ENCODE data around the gene ETV5.

ETV5 gene

GRCh38 chr3:186003610-186004009 is 105.3 kb downstream of the ETV5 start:
- no peak overlapping the region for H3K4me3 ChIP-seq (ENCODE audit: low read depth, low read length)
- H2AFZ ChIP-seq: no peak overlapping the region
- no peaks in the 10 kb centered on the region for H3K4me1 ChIP-seq
- no peak overlapping the region for H3K9ac ChIP-seq
- H3K36me3 ChIP-seq (ENCODE audit: control insufficient read depth, insufficient read depth, low read length): no peaks in the 10 kb centered on the region
- H3K9me3 ChIP-seq (ENCODE audit: control insufficient read depth, low read length): no peaks in the 10 kb centered on the region
- H3K79me2 ChIP-seq: no peaks in the 10 kb centered on the region
- H3K27me3 ChIP-seq (ENCODE audit: control insufficient read depth, insufficient read depth, low read length): no peaks in the 10 kb centered on the region
- no peak overlapping the region for H3K4me2 ChIP-seq (ENCODE audit: low read length)
- no peak for TF ChIP-seq CTCF (IDR thresholded peaks at IDR 0.05)
- H3K27ac ChIP-seq: no peak overlapping the region

- Histone ChIP-seq H3K9me3 (ENCODE audit: control insufficient read depth, low read length) (no peaks in the 10 kb centered on the region), H3K36me3 (ENCODE audit: control insufficient read depth, insufficient read depth, low read length) (no peaks in the 10 kb centered on the region), H3K9ac (no peak overlapping the region), H3K79me2 (no peaks in the 10 kb centered on the region), H3K4me1 (no peaks in the 10 kb centered on the region), H3K27me3 (ENCODE audit: control insufficient read depth, insufficient read depth, low read length) (no peaks in the 10 kb centered on the region), H3K27ac (no peak overlapping the region), H2AFZ (no peak overlapping the region), H3K4me3 (ENCODE audit: low read depth, low read length) (no peak overlapping the region), H3K4me2 (ENCODE audit: low read length) (no peak overlapping the region)
- peak; percentile 8 for TF ChIP-seq CTCF (IDR thresholded peaks at IDR 0.05)
These were observed 105.9 kb downstream of the ETV5 start for GRCh38 chr3:186002884-186003472.

GRCh38 chr3:186001842-186002241 is 107.0 kb downstream of the ETV5 start:
- Histone ChIP-seq H3K27me3 (ENCODE audit: control insufficient read depth, insufficient read depth, low read length) (no peaks in the 10 kb centered on the region), H3K9ac (no peak overlapping the region), H3K79me2 (no peaks in the 10 kb centered on the region), H3K9me3 (ENCODE audit: control insufficient read depth, low read length) (no peaks in the 10 kb centered on the region), H3K4me1 (no peaks in the 10 kb centered on the region), H2AFZ (no peak overlapping the region), H3K27ac (no peak overlapping the region), H3K4me3 (ENCODE audit: low read depth, low read length) (no peak overlapping the region), H3K36me3 (ENCODE audit: control insufficient read depth, insufficient read depth, low read length) (no peaks in the 10 kb centered on the region), H3K4me2 (ENCODE audit: low read length) (no peak overlapping the region)
- no peak for TF ChIP-seq CTCF (IDR thresholded peaks at IDR 0.05)

GRCh38 chr3:185999221-185999620 is 109.7 kb downstream of the ETV5 start:
- H3K27ac ChIP-seq: no peak overlapping the region
- H3K79me2 ChIP-seq: no peaks in the 10 kb centered on the region
- H3K4me1 ChIP-seq: no peaks in the 10 kb centered on the region
- H3K36me3 ChIP-seq (ENCODE audit: control insufficient read depth, insufficient read depth, low read length): no peaks in the 10 kb centered on the region
- no peak overlapping the region for H3K4me3 ChIP-seq (ENCODE audit: low read depth, low read length)
- H3K9me3 ChIP-seq (ENCODE audit: control insufficient read depth, low read length): no peaks in the 10 kb centered on the region
- H3K9ac ChIP-seq: no peak overlapping the region
- H3K4me2 ChIP-seq (ENCODE audit: low read length): no peak overlapping the region
- no peak overlapping the region for H2AFZ ChIP-seq
- no peak for TF ChIP-seq CTCF (IDR thresholded peaks at IDR 0.05)
- H3K27me3 ChIP-seq (ENCODE audit: control insufficient read depth, insufficient read depth, low read length): no peaks in the 10 kb centered on the region

GRCh38 chr3:185998136-185998535 is 110.8 kb downstream of the ETV5 start:
- Histone ChIP-seq H3K9me3 (ENCODE audit: control insufficient read depth, low read length) (no peaks in the 10 kb centered on the region), H3K4me3 (ENCODE audit: low read depth, low read length) (no peak overlapping the region), H3K4me2 (ENCODE audit: low read length) (no peak overlapping the region), H3K4me1 (peaks cover 6% of the 10 kb centered on the region), H3K9ac (no peak overlapping the region), H3K27me3 (ENCODE audit: control insufficient read depth, insufficient read depth, low read length) (no peaks in the 10 kb centered on the region), H3K27ac (no peak overlapping the region), H2AFZ (no peak overlapping the region), H3K79me2 (no peaks in the 10 kb centered on the region), H3K36me3 (ENCODE audit: control insufficient read depth, insufficient read depth, low read length) (no peaks in the 10 kb centered on the region)
- no peak for TF ChIP-seq CTCF (IDR thresholded peaks at IDR 0.05)

Data from parathyroid adenoma (tissue), 2 donors.